GM18505 (cell line): ENCODE measurements around the gene OR52A5.

ENCODE experiments used
- ATAC-seq: cut with Tn5 transposase; IDR thresholded peaks from one replicate; pipeline ENCODE4 v1.9.1; 2021; ENCODE audit not compliant: unreplicated experiment
- POLR2A ChIP-seq: IDR thresholded peaks from 4 replicates; pipeline ENCODE4 v1.6.1; 2011; ENCODE audit warnings: borderline replicate concordance; ENCODE audit not compliant: insufficient read depth, insufficient read length; ENCODE audit errors: extremely low read depth

Gene OR52A5

GRCh38 chr11:5131584-5132335 lies 6.4 kb downstream of the OR52A5 start:
- no peak for TF ChIP-seq POLR2A
- ATAC-seq: no peak

GRCh38 chr11:5129457-5129877 lies 8.7 kb downstream of the OR52A5 start:
- no peak for TF ChIP-seq POLR2A
- ATAC-seq: no peak

GRCh38 chr11:5124891-5125620 lies 13.1 kb downstream of the OR52A5 start:
- TF ChIP-seq POLR2A: no peak

GRCh38 chr11:5123802-5124521 lies 14.2 kb downstream of the OR52A5 start:
- TF ChIP-seq POLR2A: no peak
- no peak for ATAC-seq

More at GRCh38 chr11:5124891-5125620, 13.1 kb downstream of the OR52A5 start:
- no peak for ATAC-seq

- no peak for ATAC-seq
- no peak for TF ChIP-seq POLR2A
Observed at GRCh38 chr11:5118893-5119292, 19.3 kb downstream of the OR52A5 start.

GRCh38 chr11:5117588-5117987 lies 20.6 kb downstream of the OR52A5 start:
- no peak for ATAC-seq
- TF ChIP-seq POLR2A: no peak

- TF ChIP-seq POLR2A: no peak
- no peak for ATAC-seq
Observed at GRCh38 chr11:5115339-5115738, 22.8 kb downstream of the OR52A5 start.

- no peak for TF ChIP-seq POLR2A
- ATAC-seq: peak; percentile 50
Observed at GRCh38 chr11:5107285-5107684, 30.9 kb downstream of the OR52A5 start.

- TF ChIP-seq POLR2A: no peak
- no peak for ATAC-seq
Observed at GRCh38 chr11:5103066-5103465, 35.1 kb downstream of the OR52A5 start.

GRCh38 chr11:5102246-5102645 lies 35.9 kb downstream of the OR52A5 start:
- ATAC-seq: no peak

GRCh38 chr11:5096011-5096410 lies 42.1 kb downstream of the OR52A5 start:
- TF ChIP-seq POLR2A: no peak
- no peak for ATAC-seq

More at GRCh38 chr11:5102246-5102645, 35.9 kb downstream of the OR52A5 start:
- no peak for TF ChIP-seq POLR2A

GRCh38 chr11:5092821-5093585 lies 45.2 kb downstream of the OR52A5 start:
- TF ChIP-seq POLR2A: no peak

GRCh38 chr11:5090668-5091067 lies 47.5 kb downstream of the OR52A5 start:
- TF ChIP-seq POLR2A: no peak
- ATAC-seq: no peak

More at GRCh38 chr11:5092821-5093585, 45.2 kb downstream of the OR52A5 start:
- ATAC-seq: no peak
